ENCODE measurements around the gene SH2B2. TPM values are rescaled to one million over a fixed set of nuclear protein-coding genes. Genes with fewer than 3 reads are reported as not detected.

The SH2B2 gene
- total RNA-seq, 1 donor from 2014 or later: 32.1 TPM

Other genes starting within 250 kb of the SH2B2 start
- not detected in 2 replicates for gene SPDYE6, start 69.6 kb downstream of the SH2B2 start, total RNA-seq
- gene PRKRIP1, start 109.5 kb downstream of the SH2B2 start, total RNA-seq: 38.8 and 39.7 TPM in 2 replicates
- 167 and 184 TPM in 2 replicates for gene ORAI2, start 146.7 kb downstream of the SH2B2 start, total RNA-seq
- 7.8 and 8.1 TPM in 2 replicates for gene ALKBH4, start 178.0 kb downstream of the SH2B2 start, total RNA-seq
- gene LRWD1, start 178.1 kb downstream of the SH2B2 start, total RNA-seq: 20.6 and 28.8 TPM in 2 replicates
- gene POLR2J, start 192.1 kb downstream of the SH2B2 start, total RNA-seq: 45.2 and 49.5 TPM in 2 replicates
- 11.4 and 16.1 TPM in 2 replicates for gene RASA4B, start 230.9 kb downstream of the SH2B2 start, total RNA-seq

All from activated B cell treated with CpG ODN at 0.5 μM for 24 hours (primary cell).